H1 (cell line): Measurements from ENCODE around the gene SDF2. TPM values are rescaled to one million over a fixed set of nuclear protein-coding genes. Genes with fewer than 3 reads are reported as not detected.
A peak's percentile ranks its signal among the peaks of the same experiment; 100 is the strongest.

ENCODE experiments used
- CTCF ChIA-PET: fragments of 300-600 bp; sonication (Branson Sonifier 250); formaldehyde crosslinking; loops from one replicate; lab custom pipeline; 2021; ENCODE audit not compliant: partially characterized antibody; lab: Charles Lee
- POLR2A ChIA-PET: fragments of 300-600 bp; sonication (Branson Sonifier 250); formaldehyde crosslinking; loops from one replicate; lab custom pipeline; 2021; ENCODE audit warnings: inconsistent platforms; ENCODE audit not compliant: partially characterized antibody; lab: Charles Lee
- DNase-seq, 2 experiments: peaks; one replicate each; pipeline versions ENCODE4 v3.0.0 to v3.0.0-alpha.2; 2010 to 2022; ENCODE audit warnings: low spot score in 2 of 2, low read depth in 1 of 2, mixed read lengths in 1 of 2
- FAIRE-seq: peaks from 2 replicates; lab custom pipeline; 2011; peaks lifted over from hg19 to GRCh38; lab: Jason Lieb, UNC
- H2AFZ ChIP-seq: 2 replicates; pipeline ENCODE4 v1.8.1; 2012; ENCODE audit warnings: low read length, inconsistent platforms
- H2AK5ac ChIP-seq: 2 replicates; pipeline ENCODE4 v1.6.1; 2013; ENCODE audit warnings: low read depth, low read length
- H2BK120ac ChIP-seq: replicated peaks from 2 replicates; pipeline ENCODE3; 2013; ENCODE audit warnings: low read depth, low read length, inconsistent platforms
- H2BK12ac ChIP-seq: 2 replicates; pipeline ENCODE4 v1.6.1; 2013; ENCODE audit warnings: low read depth, low read length
- H2BK15ac ChIP-seq: 2 replicates; pipeline ENCODE4 v1.6.1; 2013; ENCODE audit warnings: low read length
- H2BK20ac ChIP-seq: 2 replicates; pipeline ENCODE4 v1.6.1; 2013; ENCODE audit warnings: low read length
- H2BK5ac ChIP-seq: 2 replicates; pipeline ENCODE4 v1.6.1; 2013; ENCODE audit warnings: low read depth, low read length
- H3K14ac ChIP-seq: 2 replicates; pipeline ENCODE4 v1.6.1; 2013; ENCODE audit warnings: inconsistent platforms; ENCODE audit not compliant: insufficient read length
- H3K18ac ChIP-seq: 2 replicates; pipeline ENCODE4 v1.6.1; 2013; ENCODE audit warnings: low read length; ENCODE audit errors: extremely low read depth
- H3K23ac ChIP-seq: 2 replicates; pipeline ENCODE4 v1.6.1; 2013; ENCODE audit warnings: inconsistent platforms; ENCODE audit not compliant: insufficient read length
- H3K23me2 ChIP-seq: 2 replicates; pipeline ENCODE4 v1.6.1; 2013; ENCODE audit warnings: low read depth, low read length
- H3K27ac ChIP-seq: 2 replicates; pipeline ENCODE4 v1.6.1; 2011; ENCODE audit warnings: low read depth, low read length, inconsistent platforms
- H3K27me3 ChIP-seq, 4 experiments: replicated peaks in 1 of 4; 1 replicate in 1 of 4; 2 replicates in 3 of 4; pipeline versions ENCODE4 v1.6.1 to v1.8.1; 2011 to 2013; ENCODE audit warnings: low read length in 3 of 4, mild to moderate bottlenecking in 3 of 4, inconsistent platforms in 2 of 4, mixed read lengths in 2 of 4, moderate library complexity in 1 of 4; ENCODE audit not compliant: control insufficient read depth in 3 of 4, insufficient read depth in 3 of 4; ENCODE audit errors: extremely low read depth in 1 of 4
- H3K36me3 ChIP-seq, 4 experiments: 2 replicates each; pipeline versions ENCODE4 v1.6.1 to v1.8.1; 2011 to 2013; ENCODE audit warnings: mild to moderate bottlenecking in 4 of 4, low read length in 3 of 4, moderate library complexity in 2 of 4, control low read depth in 1 of 4, inconsistent platforms in 1 of 4; ENCODE audit not compliant: insufficient read depth in 4 of 4, control insufficient read depth in 2 of 4
- H3K4ac ChIP-seq: replicated peaks from 2 replicates; pipeline ENCODE3; 2013; ENCODE audit warnings: low read length, low read depth, mixed read lengths, inconsistent platforms; ENCODE audit not compliant: insufficient read length
- H3K4me1 ChIP-seq, 4 experiments: replicated peaks in 1 of 4; 1 replicate in 1 of 4; 2 replicates in 3 of 4; pipeline versions ENCODE4 v1.6.1 to v1.8.1; 2011 to 2013; ENCODE audit warnings: low read length in 3 of 4, inconsistent platforms in 2 of 4, mixed read lengths in 1 of 4; ENCODE audit not compliant: insufficient read depth in 4 of 4, control insufficient read depth in 3 of 4
- H3K4me2 ChIP-seq, 2 experiments: 2 replicates each; pipeline versions ENCODE4 v1.6.1 to v1.8.1; 2011 to 2013; ENCODE audit warnings: low read depth in 2 of 2, low read length in 2 of 2, control low read depth in 1 of 2, inconsistent platforms in 1 of 2, mild to moderate bottlenecking in 1 of 2; ENCODE audit not compliant: insufficient read depth in 1 of 2
- H3K4me3 ChIP-seq, 4 experiments: fragments of 200-600, 300-600 bp in 1 of 4; sonication (generic), shearing (Covaris generic), sonication (Bioruptor Twin) in 1 of 4; 2 replicates each; pipeline versions ENCODE4 v1.5.1 to v1.8.1; 2011 to 2016; ENCODE audit warnings: low read length in 4 of 4, low read depth in 3 of 4, control low read depth in 2 of 4, inconsistent platforms in 2 of 4, mild to moderate bottlenecking in 2 of 4, mixed read lengths in 1 of 4, moderate library complexity in 1 of 4; ENCODE audit not compliant: insufficient read depth in 2 of 4; ENCODE audit errors: extremely low read depth in 1 of 4
- H3K56ac ChIP-seq: replicated peaks from 2 replicates; pipeline ENCODE3; 2013; ENCODE audit warnings: low read depth, mild to moderate bottlenecking, mixed read lengths, low read length, inconsistent platforms; ENCODE audit not compliant: insufficient read length
- H3K79me1 ChIP-seq: 2 replicates; pipeline ENCODE4 v1.6.1; 2013; ENCODE audit warnings: low read depth, low read length, control low read depth
- H3K79me2 ChIP-seq, 2 experiments: 2 replicates each; pipeline versions ENCODE4 v1.6.1 to v1.8.1; 2012 to 2013; ENCODE audit warnings: low read length in 2 of 2, mild to moderate bottlenecking in 2 of 2, inconsistent platforms in 1 of 2; ENCODE audit not compliant: insufficient read depth in 2 of 2, control insufficient read depth in 1 of 2
- H3K9ac ChIP-seq, 4 experiments: replicated peaks in 1 of 4; 1 replicate in 1 of 4; 2 replicates in 3 of 4; pipeline versions ENCODE4 v1.6.1 to v1.8.1; 2011 to 2013; ENCODE audit warnings: low read depth in 3 of 4, low read length in 3 of 4, control low read depth in 2 of 4, mild to moderate bottlenecking in 2 of 4, moderate library complexity in 2 of 4, inconsistent platforms in 1 of 4; ENCODE audit errors: extremely low read depth in 1 of 4
- H3K9me3 ChIP-seq, 2 experiments: 2 replicates each; pipeline versions ENCODE4 v1.6.1 to v1.8.1; 2012 to 2013; ENCODE audit warnings: mild to moderate bottlenecking in 2 of 2, moderate library complexity in 2 of 2, control low read depth in 1 of 2, inconsistent platforms in 1 of 2, low read depth in 1 of 2, low read length in 1 of 2, mixed read lengths in 1 of 2; ENCODE audit not compliant: insufficient read depth in 2 of 2
- H4K20me1 ChIP-seq, 2 experiments: replicated peaks in 1 of 2; 2 replicates each; pipeline versions ENCODE3 to v1.8.1; 2011 to 2013; ENCODE audit warnings: inconsistent platforms in 2 of 2, low read length in 2 of 2, mild to moderate bottlenecking in 1 of 2; ENCODE audit not compliant: insufficient read depth in 2 of 2, control insufficient read depth in 1 of 2
- H4K5ac ChIP-seq: 2 replicates; pipeline ENCODE4 v1.6.1; 2013; ENCODE audit warnings: low read length, low read depth, mixed read lengths, inconsistent platforms; ENCODE audit not compliant: insufficient read length
- H4K8ac ChIP-seq: 2 replicates; pipeline ENCODE4 v1.8.0; 2013; ENCODE audit warnings: mild to moderate bottlenecking, moderate library complexity, low read length, inconsistent platforms; ENCODE audit not compliant: insufficient read depth; ENCODE audit errors: extremely low read depth
- H4K91ac ChIP-seq: replicated peaks from 2 replicates; pipeline ENCODE3; 2013; ENCODE audit warnings: low read length, mixed read lengths, inconsistent platforms; ENCODE audit not compliant: insufficient read length
- BACH1 ChIP-seq: IDR thresholded peaks from 2 replicates; pipeline ENCODE4 v1.6.1; 2012; ENCODE audit warnings: low read length, improper control_type of control experiment
- CHD1 ChIP-seq: IDR thresholded peaks from 2 replicates; pipeline ENCODE4 v1.6.1; 2012; ENCODE audit warnings: low read depth, low read length, improper control_type of control experiment
- CREB1 ChIP-seq: IDR thresholded peaks from 2 replicates; pipeline ENCODE4 v1.6.1; 2012; ENCODE audit warnings: inconsistent platforms
- CTBP2 ChIP-seq: IDR thresholded peaks from 2 replicates; pipeline ENCODE4 v1.7.0; 2011; ENCODE audit warnings: borderline replicate concordance, mild to moderate bottlenecking, moderate library complexity, mixed read lengths, low read length; ENCODE audit not compliant: insufficient read depth, insufficient read length
- HDAC2 ChIP-seq, 2 experiments: fragments of 300-600 bp in 1 of 2; sonication (generic) in 1 of 2; IDR thresholded peaks; 2 replicates each; pipeline ENCODE4 v1.6.1; 2011 to 2012; ENCODE audit warnings: low read depth in 2 of 2, low read length in 2 of 2, mild to moderate bottlenecking in 2 of 2, moderate library complexity in 2 of 2, borderline replicate concordance in 1 of 2, inconsistent platforms in 1 of 2
- NRF1 ChIP-seq: IDR thresholded peaks from 2 replicates; pipeline ENCODE4 v1.6.1; 2011; ENCODE audit warnings: mild to moderate bottlenecking, low read depth, low read length, improper control_type of control experiment
- RNF2 ChIP-seq: fragments of 200-900, 300-1000 bp; sonication (generic); IDR thresholded peaks from 2 replicates; pipeline ENCODE4 v1.7.1; 2016; ENCODE audit warnings: borderline replicate concordance, low read depth, mild to moderate bottlenecking, antibody characterized with exemption, low read length; ENCODE audit not compliant: poor library complexity, severe bottlenecking; ENCODE audit errors: missing control alignments
- SRF ChIP-seq: IDR thresholded peaks from 2 replicates; pipeline ENCODE4 v1.6.1; 2011; ENCODE audit warnings: mild to moderate bottlenecking, low read depth, low read length, moderate library complexity
- TCF12 ChIP-seq: IDR thresholded peaks from 2 replicates; pipeline ENCODE4 v1.6.1; 2011; ENCODE audit warnings: low read depth, mild to moderate bottlenecking, low read length
- WGBS, 2 experiments: shearing (Covaris generic) in 1 of 2; methylation state at CpG; one replicate each; pipeline versions ENCODE4 v1.1.6 to v1.1.7; 2013 to 2015; ENCODE audit warnings: low lambda C conversion rate in 2 of 2, mixed read lengths in 2 of 2, inconsistent platforms in 1 of 2, low coverage in 1 of 2, missing lambda C conversion rate in 1 of 2; ENCODE audit not compliant: insufficient replicate concordance in 2 of 2, insufficient coverage in 1 of 2, insufficient read length in 1 of 2; ENCODE audit errors: extremely low coverage in 1 of 2, missing lambda C conversion rate in 1 of 2; 5-methylcytosine and 5-hydroxymethylcytosine counted together
- polyA plus RNA-seq, 7 experiments: library from polyadenylated mRNA; depleted of rRNA in 3 of 7; stranded (reverse) in 5 of 7; unstranded in 2 of 7; fragments of >200 nt in 5 of 7; fragments of 200-250 nt in 2 of 7; gene quantifications; 1 replicate in 5 of 7; 2 replicates in 1 of 7; 4 replicates in 1 of 7; pipeline versions ENCODE4 v1.2.1 to v1.2.3, GENCODE V29; 2011 to 2013; ENCODE audit warnings: missing spikeins in 2 of 7, mixed read lengths in 2 of 7
- total RNA-seq: library from RNA; stranded (reverse); fragmentation: NEBNext Ultra II Directional; extraction: Animal tissue kit (Norgen Biotek cat#: 25700); gene quantifications from 2 replicates; pipeline ENCODE4 v1.2.1, GENCODE V29; 2021
- TF ChIP-seq, protein P1 (sequence below): IDR thresholded peaks from 2 replicates; pipeline ENCODE4 v1.6.1; 2012; ENCODE audit warnings: inconsistent platforms
- TF ChIP-seq, protein P2 (sequence below): IDR thresholded peaks from 2 replicates; pipeline ENCODE4 v1.6.1; 2012; ENCODE audit warnings: low read length, inconsistent platforms

The SDF2 gene
- total and polyA plus RNA-seq, 2 of the 8 experiments (the other 6 are each of a cell fraction or from before 2014, with no cell fraction given), result 44.8 to 65.4 TPM

DNA sequence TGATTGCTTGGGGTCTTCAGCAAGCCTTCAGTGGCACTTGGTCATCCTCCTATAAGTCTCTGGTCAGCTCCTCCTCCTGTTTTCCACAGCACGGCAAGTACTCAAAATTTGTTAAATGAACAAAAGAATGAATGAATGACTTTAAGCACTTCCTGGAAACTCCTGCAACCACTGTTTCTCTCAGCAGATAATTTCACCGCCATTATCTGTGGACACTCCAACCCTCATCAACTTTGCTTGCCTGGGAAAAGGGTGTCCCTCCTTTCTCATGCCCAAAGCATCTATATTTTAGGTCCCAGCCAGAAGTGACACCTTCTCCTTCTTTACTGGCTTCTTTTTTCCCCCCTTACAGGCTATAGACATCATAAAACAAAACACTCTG is 45.6 kb upstream of the SDF2 start:
- DNase-seq (no peak), FAIRE-seq (no peak)
- H3K14ac ChIP-seq, result no peak overlapping the region
- H2BK5ac ChIP-seq, result no peak overlapping the region
- no peak overlapping the region for H4K8ac ChIP-seq
- CTCF ChIA-PET, result interaction anchor here (0.9 to 1.3 kb wide), 4 partner anchors 9 to 67 kb away, joined by 3 to 4 read pairs (median 3); no protein-coding TSS in a partner anchor
- H3K18ac ChIP-seq, result no peak overlapping the region
- no peak overlapping the region for H4K5ac ChIP-seq
- no peak overlapping the region for H3K56ac ChIP-seq
- no peak overlapping the region for H3K27ac ChIP-seq
- no peak overlapping the region for H3K23ac ChIP-seq
- peaks cover 3 to 13% (median 7%) of the 10 kb centered on the region in 4 experiments; a peak in 6 of 8 replicates for H3K36me3 ChIP-seq
- H3K4ac ChIP-seq, result no peak overlapping the region
- H2BK15ac ChIP-seq, result 0 out of 2 replicates have a peak overlapping the region, but pooled peaks have one; percentile 23
- H3K9me3 ChIP-seq, result no peaks in the 10 kb centered on the region
- H3K79me2 ChIP-seq, result peaks cover 0 to 15% of the 10 kb centered on the region in 2 experiments; a peak in 2 of 4 replicates
- H4K91ac ChIP-seq, result no peak overlapping the region
- no peak overlapping the region for H2BK120ac ChIP-seq
- H3K27me3 ChIP-seq, result no peaks in the 10 kb centered on the region
- no peak overlapping the region for H2BK20ac ChIP-seq
- H3K23me2 ChIP-seq, result peaks cover 13% of the 10 kb centered on the region
- no peak overlapping the region for H2BK12ac ChIP-seq
- no peak overlapping the region for H3K9ac ChIP-seq
- peaks cover 3% of the 10 kb centered on the region; the same call in 1 of the 2 replicates for H3K79me1 ChIP-seq
- H2AK5ac ChIP-seq, result no peak overlapping the region
- POLR2A ChIA-PET, result interaction anchor here (0.8 to 10.1 kb wide), 15 partner anchors 9 to 228 kb away, joined by 3 to 258 read pairs (median 4); partner anchors contain the start of genes BLTP2, NEK8, RPL23A and SDF2
- H3K4me3 ChIP-seq, result no peak overlapping the region
- H2AFZ ChIP-seq, result no peak overlapping the region
- WGBS, 2 experiments, result 94% methylated on average over 2 of the region's 2 CpGs; no CpG with 5 or more reads in 1 of the 2 experiments
- peaks cover under 1 to 10% (median 6%) of the 10 kb centered on the region in 4 experiments; a peak in 6 of 7 replicates for H3K4me1 ChIP-seq
- H3K4me2 ChIP-seq, result 0 out of 4 replicates have a peak overlapping the region, but pooled peaks of 1 of the 2 experiments have one; percentile 0
- H4K20me1 ChIP-seq, result peaks cover 8 to 10% of the 10 kb centered on the region in 2 experiments
- TF ChIP-seq CHD1, result no peak
- no peak for TF ChIP-seq CREB1
- TF ChIP-seq BACH1, result no peak
- TF ChIP-seq CTBP2, result no peak
- no peak for TF ChIP-seq NRF1
- TF ChIP-seq, protein P1, sequence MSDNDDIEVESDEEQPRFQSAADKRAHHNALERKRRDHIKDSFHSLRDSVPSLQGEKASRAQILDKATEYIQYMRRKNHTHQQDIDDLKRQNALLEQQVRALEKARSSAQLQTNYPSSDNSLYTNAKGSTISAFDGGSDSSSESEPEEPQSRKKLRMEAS, result no peak
- TF ChIP-seq SRF, result no peak
- TF ChIP-seq, protein P2, sequence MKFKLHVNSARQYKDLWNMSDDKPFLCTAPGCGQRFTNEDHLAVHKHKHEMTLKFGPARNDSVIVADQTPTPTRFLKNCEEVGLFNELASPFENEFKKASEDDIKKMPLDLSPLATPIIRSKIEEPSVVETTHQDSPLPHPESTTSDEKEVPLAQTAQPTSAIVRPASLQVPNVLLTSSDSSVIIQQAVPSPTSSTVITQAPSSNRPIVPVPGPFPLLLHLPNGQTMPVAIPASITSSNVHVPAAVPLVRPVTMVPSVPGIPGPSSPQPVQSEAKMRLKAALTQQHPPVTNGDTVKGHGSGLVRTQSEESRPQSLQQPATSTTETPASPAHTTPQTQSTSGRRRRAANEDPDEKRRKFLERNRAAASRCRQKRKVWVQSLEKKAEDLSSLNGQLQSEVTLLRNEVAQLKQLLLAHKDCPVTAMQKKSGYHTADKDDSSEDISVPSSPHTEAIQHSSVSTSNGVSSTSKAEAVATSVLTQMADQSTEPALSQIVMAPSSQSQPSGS, result no peak
- no peak for TF ChIP-seq TCF12
- TF ChIP-seq HDAC2 (IDR thresholded peaks at IDR 0.05; ENCODE audit: borderline replicate concordance in 1 of 2, low read depth in 2 of 2, low read length in 2 of 2), result no peak
- TF ChIP-seq RNF2, result no peak
